Measurements from ENCODE around the gene ZBTB9.

The ZBTB9 gene, protein sequence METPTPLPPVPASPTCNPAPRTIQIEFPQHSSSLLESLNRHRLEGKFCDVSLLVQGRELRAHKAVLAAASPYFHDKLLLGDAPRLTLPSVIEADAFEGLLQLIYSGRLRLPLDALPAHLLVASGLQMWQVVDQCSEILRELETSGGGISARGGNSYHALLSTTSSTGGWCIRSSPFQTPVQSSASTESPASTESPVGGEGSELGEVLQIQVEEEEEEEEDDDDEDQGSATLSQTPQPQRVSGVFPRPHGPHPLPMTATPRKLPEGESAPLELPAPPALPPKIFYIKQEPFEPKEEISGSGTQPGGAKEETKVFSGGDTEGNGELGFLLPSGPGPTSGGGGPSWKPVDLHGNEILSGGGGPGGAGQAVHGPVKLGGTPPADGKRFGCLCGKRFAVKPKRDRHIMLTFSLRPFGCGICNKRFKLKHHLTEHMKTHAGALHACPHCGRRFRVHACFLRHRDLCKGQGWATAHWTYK

GRCh38 chr6:33454009-33454946 is at the start of gene ZBTB9:
ZBTB9 (plus strand) TSS chr6:33454576; CDS start chr6:33455101, 525 bp downstream.
- DNase-seq, result peak; percentile 92 to 93

DNA sequence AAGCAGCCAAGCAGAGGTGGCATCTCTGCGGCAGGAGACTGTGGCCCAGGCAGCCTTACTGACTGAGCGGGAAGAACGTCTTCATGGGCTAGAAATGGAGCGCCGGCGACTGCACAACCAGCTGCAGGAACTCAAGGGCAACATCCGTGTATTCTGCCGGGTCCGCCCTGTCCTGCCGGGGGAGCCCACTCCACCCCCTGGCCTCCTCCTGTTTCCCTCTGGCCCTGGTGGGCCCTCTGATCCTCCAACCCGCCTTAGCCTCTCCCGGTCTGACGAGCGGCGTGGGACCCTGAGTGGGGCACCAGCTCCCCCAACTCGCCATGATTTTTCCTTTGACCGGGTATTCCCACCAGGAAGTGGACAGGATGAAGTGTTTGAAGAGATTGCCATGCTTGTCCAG is 49.5 kb upstream of the ZBTB9 start:
- DNase-seq, result no peak

DNA sequence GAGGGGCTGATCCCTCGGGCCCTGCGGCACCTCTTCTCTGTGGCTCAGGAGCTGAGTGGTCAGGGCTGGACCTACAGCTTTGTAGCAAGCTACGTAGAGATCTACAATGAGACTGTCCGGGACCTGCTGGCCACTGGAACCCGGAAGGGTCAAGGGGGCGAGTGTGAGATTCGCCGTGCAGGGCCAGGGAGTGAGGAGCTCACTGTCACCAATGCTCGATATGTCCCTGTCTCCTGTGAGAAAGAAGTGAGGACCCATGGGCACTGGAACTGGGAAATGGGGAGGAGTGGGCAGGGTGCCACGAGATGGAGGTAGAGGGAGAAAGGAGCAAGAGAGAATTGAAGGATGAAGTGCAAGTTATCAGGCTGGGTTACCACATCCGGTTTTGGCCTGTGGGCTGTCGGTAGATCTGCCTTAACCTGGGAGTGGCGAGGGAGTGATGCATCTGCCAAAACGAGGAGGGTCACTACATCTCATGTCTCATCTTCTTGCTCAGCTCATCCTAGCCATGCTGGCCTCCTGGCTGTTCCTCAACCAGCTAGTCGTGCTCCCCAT is 48.9 kb upstream of the ZBTB9 start:
- DNase-seq, result no peak

GRCh38 chr6:33406126-33406525 is 48.2 kb upstream of the ZBTB9 start:
- no peak for DNase-seq

DNA sequence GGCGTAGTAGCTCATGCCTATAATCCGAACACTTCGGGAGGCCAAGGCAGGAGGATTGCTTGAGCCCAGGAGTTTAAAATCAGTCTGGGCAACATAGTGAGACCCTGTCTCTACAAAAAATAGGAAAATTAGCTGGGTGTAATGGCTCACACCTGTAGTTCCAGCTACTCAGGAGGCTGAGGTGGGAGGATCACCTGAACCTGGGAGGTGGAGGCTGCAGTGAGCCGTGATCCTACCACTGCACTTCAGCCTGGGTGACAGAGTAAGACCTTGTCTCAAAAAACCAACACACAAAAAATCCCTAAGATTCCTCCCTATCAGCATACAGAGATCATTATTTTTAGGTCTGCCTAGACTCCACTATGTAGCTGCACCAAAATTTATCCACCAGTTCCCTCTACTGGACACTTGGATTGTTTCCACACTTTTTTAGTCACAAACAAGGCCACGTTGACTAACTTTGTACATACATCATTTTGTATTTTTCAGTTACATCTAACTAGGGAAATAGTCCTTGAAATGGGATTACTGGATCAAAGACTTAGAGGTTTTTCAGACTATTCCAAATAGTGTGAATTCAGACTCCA is 47.2 kb upstream of the ZBTB9 start:
- DNase-seq, result no peak

DNA sequence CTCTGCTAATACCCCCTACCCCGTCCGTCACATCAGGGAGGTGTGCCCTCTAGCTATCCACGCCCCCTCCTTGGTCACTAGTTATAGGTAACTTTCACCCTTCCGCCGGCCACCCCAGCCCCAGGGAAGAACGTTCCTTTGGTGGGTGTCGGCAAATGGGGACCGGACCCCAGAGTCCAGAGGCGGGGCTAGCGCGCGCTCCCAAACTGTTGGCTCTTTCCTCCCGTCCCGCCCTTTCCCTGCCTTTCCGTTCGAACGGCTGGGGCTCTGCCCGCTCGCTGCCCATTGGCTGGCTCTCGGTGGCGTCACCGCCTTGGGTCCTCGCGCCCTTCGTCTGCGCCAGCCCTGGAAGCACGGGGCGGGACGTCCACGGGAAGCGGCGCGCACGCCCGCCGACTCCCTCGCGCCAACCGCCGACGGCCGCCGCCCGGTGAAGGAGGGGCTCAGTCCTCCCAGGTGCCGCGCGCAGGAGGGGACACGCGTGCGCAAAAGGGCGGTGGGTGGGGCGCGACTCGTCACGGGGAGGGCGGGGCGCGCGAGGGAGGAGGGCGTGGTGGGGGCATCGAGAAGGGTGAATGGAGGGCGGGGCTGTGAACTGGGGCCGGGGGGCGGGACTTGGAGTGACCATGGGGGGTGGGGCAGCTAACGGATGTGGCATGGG is 44.2 kb upstream of the ZBTB9 start:
- DNase-seq, result peak; percentile 67 to 90

GRCh38 chr6:33410711-33411631 is 43.4 kb upstream of the ZBTB9 start, which contains the start of gene PHF1:
PHF1 (plus strand) TSS chr6:33411014; CDS start chr6:33412264, 1,250 bp downstream.
- DNase-seq, result no peak

- DNase-seq, result no peak
These were observed 42.8 kb upstream of the ZBTB9 start for GRCh38 chr6:33411632-33412005.

GRCh38 chr6:33412140-33413009 is 42.0 kb upstream of the ZBTB9 start:
- no peak for DNase-seq

DNA sequence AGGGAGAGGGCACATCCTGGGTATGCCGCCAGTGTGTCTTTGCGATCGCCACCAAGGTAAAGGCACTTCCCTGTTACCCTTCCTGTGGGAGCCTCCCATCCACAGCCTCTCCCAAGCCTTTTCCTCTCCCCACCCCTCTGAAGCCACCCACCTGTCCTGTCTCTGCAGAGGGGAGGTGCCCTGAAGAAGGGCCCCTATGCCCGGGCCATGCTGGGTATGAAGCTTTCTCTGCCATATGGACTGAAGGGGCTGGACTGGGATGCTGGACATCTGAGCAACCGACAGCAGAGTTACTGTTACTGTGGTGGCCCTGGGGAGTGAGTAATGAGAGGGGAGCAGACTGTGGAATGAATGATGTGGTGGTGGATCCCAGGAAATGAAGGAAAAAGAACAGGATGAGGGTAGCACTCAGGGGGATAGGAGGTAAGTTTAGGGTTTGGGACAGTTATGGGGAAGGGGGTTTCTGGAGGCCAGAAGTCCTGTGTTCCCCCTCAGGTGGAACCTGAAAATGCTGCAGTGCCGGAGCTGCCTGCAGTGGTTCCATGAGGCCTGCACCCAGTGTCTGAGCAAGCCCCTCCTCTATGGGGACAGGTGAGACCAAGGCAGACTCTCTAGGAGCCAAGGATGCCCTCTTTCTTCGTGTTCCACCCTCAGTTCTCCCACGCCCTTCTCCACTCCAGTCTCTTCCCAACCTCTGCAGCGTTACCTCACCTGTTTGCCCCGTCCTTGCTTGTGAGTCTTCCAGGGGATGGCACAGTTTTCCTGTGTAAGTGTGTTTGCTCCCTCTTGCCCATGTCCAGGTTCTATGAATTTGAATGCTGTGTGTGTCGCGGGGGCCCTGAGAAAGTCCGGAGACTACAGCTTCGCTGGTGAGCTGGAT is 40.9 kb upstream of the ZBTB9 start:
- DNase-seq, result no peak

- no peak for DNase-seq
These were observed 39.6 kb upstream of the ZBTB9 start for GRCh38 chr6:33414592-33415271.

DNA sequence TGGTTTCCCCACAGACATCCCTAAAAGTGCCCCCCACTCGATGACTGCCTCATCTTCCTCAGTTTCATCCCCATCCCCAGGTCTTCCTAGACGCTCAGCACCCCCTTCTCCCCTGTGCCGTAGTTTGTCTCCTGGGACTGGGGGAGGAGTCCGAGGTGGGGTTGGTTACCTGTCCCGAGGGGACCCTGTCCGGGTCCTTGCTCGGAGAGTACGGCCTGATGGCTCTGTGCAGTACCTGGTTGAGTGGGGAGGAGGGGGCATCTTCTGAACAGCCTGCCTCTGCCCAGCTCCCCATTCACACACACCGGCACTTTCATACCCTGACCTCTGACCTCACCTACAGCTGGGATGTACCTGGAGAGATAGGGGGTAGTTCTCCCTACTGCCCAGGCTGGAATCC is 38.5 kb upstream of the ZBTB9 start:
- DNase-seq, result no peak

- DNase-seq, result no peak
These were observed 37.8 kb upstream of the ZBTB9 start for GRCh38 chr6:33416386-33417127.

GRCh38 chr6:33417128-33417902 is 37.1 kb upstream of the ZBTB9 start:
- no peak for DNase-seq

DNA sequence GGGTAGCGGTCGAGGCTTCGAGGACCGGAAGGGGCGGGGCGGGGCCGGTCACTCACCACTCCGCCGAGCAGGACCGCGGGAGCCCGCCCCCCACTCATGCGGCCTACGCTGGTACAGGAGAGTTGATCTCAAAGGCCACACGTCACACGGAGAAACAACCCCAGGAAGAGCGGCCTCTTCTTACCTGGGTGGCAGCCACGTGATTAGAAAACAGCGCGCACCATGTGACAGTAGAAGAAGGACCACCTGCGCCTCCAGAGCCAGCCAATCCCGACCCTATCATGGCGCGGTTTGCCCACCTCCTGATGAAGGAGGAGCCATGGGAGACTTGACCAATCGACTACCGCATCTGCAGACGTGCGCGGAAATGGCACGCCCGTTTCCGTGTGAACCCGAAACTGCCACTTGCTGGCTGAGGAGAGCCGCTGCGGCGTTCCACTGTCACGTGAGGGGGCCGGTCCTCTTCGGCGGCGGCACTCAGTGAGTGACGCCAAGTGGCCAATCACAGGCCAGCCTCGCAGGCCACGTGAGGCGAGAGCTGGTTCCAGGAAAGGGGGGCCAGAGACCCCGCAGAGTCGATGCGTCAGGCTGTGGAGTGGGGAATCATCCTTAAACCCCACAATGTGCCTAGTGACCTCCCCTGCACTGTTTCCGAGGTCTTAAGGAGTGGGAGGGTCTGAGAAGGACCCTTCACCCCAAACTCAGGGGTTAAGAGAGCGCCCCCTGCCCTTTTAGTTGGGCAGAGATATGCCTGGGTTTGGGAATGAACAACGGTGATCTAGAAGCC is 36.3 kb upstream of the ZBTB9 start, which contains the start of gene CUTA:
TSS of gene CUTA (minus strand) at position 205 of the 787 bp plus-strand sequence. CDS start at position 98, 107 bp downstream.
- DNase-seq, result peak; percentile 99
